ENCODE data around the gene HLF.

DNA sequence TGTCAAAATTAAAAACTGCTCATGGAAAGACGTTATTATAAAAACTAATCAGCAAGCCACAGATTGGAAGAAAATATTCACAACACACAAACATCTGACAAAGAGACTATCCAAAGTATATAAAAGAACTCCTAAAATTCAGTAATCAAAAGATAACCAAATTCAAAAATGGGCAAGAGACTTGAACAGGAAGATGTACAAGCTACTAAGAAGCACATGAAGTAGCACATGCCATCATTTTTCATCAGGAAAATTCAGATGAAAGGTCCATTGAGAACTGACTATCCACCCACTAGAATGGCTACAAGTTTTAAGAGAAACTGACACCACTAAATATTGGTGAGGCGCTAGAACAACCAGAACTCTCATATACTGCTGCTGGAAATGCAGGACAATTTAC lies 3.4 kb upstream of the HLF start:
- TF ChIP-seq, protein P1, sequence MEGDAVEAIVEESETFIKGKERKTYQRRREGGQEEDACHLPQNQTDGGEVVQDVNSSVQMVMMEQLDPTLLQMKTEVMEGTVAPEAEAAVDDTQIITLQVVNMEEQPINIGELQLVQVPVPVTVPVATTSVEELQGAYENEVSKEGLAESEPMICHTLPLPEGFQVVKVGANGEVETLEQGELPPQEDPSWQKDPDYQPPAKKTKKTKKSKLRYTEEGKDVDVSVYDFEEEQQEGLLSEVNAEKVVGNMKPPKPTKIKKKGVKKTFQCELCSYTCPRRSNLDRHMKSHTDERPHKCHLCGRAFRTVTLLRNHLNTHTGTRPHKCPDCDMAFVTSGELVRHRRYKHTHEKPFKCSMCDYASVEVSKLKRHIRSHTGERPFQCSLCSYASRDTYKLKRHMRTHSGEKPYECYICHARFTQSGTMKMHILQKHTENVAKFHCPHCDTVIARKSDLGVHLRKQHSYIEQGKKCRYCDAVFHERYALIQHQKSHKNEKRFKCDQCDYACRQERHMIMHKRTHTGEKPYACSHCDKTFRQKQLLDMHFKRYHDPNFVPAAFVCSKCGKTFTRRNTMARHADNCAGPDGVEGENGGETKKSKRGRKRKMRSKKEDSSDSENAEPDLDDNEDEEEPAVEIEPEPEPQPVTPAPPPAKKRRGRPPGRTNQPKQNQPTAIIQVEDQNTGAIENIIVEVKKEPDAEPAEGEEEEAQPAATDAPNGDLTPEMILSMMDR (IDR thresholded peaks at IDR 0.05) = no peak
- no peak for TF ChIP-seq EZH2 (IDR thresholded peaks at IDR 0.05; ENCODE audit: borderline replicate concordance, insufficient read depth, low read depth, low read length, poor library complexity, severe bottlenecking)
